NCI-H128 (cell line): Measurements from ENCODE around the gene KCNV2.

Experiments
- DNase-seq: peaks from one replicate; lab custom pipeline; 2025; ENCODE audit not compliant: unreplicated experiment; lab: John Stamatoyannopoulos, UW

Gene KCNV2

GRCh38 chr9:2718698-2719033 lies 1.4 kb downstream of the KCNV2 start:
- DNase-seq: no peak

- no peak for DNase-seq
These were observed 2.9 kb downstream of the KCNV2 start for GRCh38 chr9:2720179-2720654.

DNA sequence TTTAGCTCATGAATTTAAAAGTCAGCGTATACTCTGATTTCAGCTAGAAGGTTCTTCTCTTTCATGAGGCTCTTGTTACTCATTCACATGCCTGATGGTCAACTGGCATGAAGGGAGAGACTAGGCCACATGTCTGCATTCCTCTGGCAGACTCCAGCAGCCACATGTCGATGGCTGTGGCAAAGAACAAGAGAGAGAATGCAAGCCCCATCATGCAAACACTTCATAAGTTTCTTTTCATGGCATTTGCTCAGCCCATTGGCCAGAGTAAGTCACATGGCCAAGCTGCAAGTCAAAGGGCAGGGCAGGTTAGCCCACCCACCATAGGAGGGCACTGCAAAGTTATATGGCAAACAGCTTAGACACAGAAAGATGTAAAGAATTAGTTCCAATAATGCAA lies 5.4 kb downstream of the KCNV2 start:
- DNase-seq: no peak

DNA sequence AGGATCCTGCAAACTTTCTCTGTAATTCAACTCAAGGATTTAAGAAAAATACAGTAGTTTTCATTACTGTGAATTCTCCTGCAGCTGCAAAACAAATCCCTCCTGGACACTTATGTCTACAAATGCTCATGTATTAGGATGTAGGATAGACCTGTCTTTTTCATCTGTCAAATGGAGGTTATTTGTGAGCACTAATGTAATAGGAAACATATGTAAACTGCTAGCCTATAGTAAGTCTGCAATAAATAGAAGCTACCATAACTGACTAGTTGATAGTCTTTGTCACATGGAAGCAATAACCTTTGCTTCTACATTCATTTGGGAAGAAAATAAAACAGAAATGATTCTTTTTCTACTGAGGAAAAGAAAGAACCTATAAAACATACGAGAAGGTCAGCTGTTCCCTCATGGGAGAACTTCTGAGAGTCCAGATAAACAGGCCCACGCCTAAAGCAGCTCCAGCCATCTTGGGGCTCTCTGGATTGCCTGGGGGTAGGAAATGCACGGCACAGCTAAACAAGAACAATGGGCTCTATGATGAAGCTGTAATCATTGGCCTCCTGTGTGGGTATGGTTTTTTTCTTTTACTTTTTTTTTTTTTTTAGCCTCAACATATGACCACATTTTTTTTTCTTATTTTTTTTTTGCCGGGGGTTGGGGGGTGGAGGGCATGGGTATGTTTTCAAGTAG lies 6.2 kb downstream of the KCNV2 start:
- DNase-seq: no peak

- no peak for DNase-seq
These were observed 7.8 kb downstream of the KCNV2 start for GRCh38 chr9:2725126-2725525.

GRCh38 chr9:2725898-2726649 lies 8.8 kb downstream of the KCNV2 start:
- no peak for DNase-seq

DNA sequence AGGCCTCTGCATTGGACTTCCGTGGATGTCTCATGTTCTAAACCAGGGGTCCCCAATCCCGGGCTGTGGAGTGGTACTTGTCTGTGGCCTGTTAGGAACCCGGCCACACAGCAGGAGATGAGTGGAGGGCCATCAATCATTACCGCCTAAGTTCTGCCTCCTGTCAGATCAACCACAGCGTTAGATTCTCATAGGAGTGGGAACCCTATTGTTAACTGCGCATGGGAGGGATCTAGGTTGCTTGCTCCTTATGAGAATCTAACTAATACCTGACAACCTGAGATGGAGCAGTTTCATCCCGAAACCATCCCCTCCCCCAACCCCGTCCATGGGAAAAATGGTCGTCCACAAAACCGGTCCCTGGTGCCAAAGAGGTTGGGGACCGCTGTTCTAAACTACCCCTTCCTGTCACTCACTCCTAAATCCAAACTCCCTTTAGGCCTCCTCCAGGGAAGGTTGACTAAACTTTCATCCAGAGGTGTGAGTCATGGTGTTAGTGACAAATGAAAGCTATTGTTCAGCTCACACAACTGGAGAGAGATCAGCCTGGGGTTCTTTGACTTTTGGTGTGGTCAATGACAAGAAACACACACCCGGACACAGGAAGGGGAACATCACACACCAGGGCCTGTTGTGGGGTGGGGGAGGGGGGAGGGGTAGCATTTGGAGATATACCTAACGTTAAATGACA lies 9.5 kb downstream of the KCNV2 start:
- DNase-seq: no peak

DNA sequence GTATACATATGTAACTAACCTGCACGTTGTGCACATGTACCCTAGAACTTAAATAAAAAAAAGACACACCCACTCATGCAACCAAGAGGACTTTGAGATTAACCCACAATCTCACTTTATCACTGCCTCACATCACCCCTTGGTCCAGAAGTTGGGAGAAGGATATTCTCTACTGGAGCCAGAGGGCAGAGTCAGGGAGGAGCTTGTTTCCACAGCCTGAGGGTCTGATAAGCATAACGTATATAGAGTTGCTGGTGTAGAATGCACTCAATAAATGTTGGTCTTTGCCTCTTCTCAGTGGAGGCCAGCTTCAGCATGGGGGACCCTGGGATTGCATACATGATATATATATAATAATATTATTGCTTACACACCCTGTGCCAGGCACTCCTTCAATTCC lies 10.1 kb downstream of the KCNV2 start:
- no peak for DNase-seq

DNA sequence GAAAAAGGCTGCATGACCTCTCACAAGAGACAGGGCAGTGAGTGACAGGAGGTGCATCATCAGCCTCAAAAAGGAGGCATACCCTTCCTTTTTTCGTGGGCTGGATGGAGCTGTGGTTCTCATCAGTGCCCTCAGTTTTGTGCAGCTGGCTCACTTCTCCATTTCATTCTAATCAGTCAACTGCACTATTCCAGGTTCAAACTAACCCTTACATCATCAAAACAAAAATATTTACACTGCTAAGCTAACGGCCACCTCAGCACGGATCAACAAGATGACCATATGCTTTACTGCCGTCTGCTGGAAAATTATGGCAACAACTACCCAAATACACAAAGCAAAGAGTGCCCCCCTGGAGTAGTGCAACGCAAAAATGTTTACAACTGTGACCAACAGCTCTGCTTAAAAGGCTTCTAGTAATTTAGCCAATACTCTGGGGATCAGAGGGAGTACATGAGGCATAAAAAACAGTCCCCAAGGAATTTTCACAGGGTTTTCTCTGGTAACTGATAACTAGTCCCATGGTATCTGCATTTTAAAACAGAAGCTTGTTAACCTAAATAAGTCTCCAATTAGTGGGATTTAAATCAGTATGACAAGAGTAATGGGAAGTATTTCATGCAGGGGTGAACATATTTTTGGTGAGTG lies 10.8 kb downstream of the KCNV2 start:
- DNase-seq: peak; percentile 10

DNA sequence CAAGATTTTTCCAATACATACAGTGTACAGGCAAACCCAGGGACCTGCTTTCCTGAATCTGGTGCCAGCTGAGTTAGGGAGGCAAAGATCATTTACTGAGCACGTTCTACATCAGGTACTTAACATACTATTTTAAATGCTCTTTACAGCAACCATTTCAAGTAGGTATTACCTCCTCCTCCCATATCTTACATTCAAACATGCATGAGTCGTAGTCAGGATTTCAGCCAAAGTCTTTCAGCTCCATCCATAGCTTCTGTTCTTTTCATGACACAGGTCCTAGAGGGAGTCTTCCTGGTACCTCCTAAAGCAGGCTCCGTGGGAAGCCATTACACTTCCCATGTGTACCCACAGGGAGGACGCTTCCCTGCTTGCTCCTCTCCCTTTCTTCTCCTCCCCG lies 11.7 kb downstream of the KCNV2 start:
- DNase-seq: no peak

DNA sequence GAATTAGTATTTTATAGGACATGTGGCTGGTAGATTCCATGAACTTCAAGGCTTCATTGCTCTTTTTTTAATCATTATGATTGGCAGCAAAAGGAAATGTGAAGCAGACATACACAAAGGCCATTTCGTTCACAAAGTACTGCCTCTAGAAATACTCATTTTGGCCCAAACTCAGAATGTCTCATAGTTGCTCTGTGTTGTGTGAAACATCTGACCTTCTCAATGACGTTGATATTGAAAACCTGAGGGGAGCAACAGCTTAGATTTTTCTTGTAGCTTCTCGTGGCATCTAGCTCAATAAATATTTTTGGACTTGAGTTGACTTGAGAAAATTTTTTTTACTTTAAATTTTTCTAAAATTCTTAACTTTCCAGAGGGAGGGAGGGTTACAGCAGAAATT lies 12.4 kb downstream of the KCNV2 start:
- no peak for DNase-seq

GRCh38 chr9:2730971-2731370 lies 13.7 kb downstream of the KCNV2 start:
- no peak for DNase-seq

GRCh38 chr9:2732492-2732891 lies 15.2 kb downstream of the KCNV2 start:
- no peak for DNase-seq

DNA sequence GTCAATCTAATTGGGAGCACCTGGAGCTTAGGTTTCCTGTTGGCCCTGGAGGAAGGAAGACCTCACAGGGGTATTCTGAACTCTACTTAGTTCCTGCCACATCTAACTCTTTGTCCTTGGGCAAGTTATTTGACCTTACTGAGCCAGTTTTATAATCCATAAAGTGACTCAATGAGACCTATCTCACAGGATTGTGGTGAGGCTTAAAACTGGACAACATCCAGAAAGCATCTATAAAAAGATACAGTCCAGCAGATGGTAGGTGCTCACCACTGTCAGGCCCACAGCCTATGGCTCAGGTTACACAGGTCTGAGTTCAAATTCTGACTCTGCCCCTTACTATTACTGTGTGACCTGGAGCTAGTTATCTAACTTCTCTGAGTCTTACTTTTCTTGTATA lies 23.3 kb downstream of the KCNV2 start:
- DNase-seq: no peak

GRCh38 chr9:2741441-2742158 lies 24.3 kb downstream of the KCNV2 start:
- no peak for DNase-seq

DNA sequence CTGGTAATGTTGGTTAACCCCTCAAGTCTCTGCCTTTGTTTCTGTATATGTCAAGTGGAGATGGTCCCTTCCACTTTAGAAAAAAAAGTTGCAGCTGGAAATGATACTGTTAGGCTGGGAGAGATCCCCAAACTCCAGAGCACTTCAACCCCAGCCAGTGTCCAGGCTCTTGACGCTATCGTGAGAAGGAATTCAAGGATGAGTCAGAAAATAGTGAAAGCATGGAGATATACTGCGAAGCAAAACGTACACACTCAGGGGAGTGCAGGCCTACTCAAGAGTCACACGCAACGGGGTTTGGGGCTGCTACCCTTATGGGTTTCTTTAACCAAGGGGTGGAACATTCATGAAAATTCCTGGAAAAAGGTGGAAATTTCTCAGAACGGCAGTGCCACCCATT lies 24.9 kb downstream of the KCNV2 start:
- DNase-seq: no peak

GRCh38 chr9:2743937-2744529 lies 26.7 kb downstream of the KCNV2 start:
- DNase-seq: no peak

DNA sequence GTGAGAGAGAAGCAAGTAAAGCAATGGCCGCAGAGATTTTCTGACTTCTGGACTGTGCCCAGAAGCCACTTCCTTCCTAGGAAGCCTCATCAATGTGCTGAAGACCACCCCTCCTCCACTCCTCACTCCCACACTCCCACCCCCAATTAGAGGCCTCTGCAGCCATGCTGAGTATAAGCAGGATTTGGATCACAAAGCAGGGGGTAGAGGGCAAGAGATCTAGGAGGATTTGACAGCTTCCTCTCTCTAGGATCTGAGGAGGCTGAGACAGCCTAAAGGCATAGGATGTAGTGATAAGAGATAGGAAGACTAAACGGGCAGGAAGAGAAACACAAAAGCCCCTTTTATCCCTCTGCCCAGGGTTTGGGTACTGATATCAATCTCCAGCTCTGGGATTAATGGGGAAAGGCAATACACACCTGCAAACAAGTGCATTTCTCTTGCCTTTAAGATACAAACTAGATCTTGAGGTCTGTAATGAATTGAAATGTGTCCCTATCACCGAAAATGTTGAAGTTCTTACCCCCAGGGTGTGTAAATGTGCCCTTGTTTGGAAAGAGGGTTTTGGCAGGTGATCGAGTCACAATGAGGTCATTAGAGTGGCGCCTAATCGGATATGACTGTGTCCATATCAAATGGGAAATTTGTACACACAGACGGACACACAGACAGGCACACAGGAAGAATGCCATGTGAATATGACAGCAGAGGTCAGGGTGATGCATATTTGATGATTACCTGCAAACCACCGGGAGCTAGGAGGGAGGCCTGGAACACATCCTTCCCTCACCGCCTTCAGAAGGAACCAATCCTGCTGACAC lies 28.5 kb downstream of the KCNV2 start:
- DNase-seq: no peak

DNA sequence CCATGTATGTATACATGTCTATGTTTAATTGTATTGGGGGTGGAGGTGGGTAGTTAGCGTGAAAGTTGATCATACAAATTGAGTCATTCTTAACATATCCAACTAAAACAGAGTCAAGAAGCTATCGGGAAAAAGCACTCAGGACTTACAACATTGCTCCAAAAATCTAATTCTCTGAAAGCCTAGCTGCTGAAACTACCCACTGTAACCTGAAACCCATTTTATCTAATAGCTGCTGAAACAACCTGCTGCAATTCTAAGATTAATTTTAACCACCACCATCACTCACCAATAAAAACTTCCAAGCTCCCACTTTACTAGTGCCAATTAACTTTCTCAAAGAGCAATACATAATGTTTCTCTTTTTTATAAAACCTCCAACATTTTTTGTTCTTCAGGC lies 32.2 kb downstream of the KCNV2 start:
- no peak for DNase-seq

DNA sequence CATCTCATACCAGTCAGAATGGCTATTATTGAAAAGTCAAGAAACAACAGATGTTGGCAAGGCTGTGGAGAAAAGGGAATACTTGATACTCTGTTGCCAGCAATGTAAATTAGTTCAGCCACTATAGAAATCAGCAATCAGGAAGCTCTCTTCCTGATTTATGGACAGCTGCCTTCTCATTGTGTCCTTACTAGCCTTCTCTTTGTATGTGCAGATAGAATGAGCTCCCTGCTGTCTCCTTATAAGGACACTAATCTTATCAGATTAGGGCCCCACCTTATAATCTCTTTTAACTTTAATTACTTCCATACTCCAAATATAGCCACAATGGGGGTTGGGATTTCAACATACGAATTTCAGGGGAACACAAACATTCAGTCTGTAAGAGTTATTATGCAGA lies 38.0 kb downstream of the KCNV2 start:
- no peak for DNase-seq
